AG09319 (cell line): ENCODE measurements around the gene GORAB.

Source experiments
- DNase-seq: peaks from one replicate; pipeline ENCODE4 v3.0.0-alpha.2; 2010; ENCODE audit warnings: low read depth; ENCODE audit errors: extremely low read depth
- CTCF ChIP-seq: IDR thresholded peaks from 2 replicates; pipeline ENCODE4 v1.5.1; 2011; ENCODE audit warnings: low read depth, mild to moderate bottlenecking, inconsistent platforms, low read length, moderate library complexity

Gene GORAB

GRCh38 chr1:170590921-170591705, 59.1 kb downstream of the GORAB start:
- no peak for DNase-seq
- no peak for TF ChIP-seq CTCF

GRCh38 chr1:170592591-170593111, 60.7 kb downstream of the GORAB start:
- no peak for TF ChIP-seq CTCF
- DNase-seq = peak; percentile 66

DNA sequence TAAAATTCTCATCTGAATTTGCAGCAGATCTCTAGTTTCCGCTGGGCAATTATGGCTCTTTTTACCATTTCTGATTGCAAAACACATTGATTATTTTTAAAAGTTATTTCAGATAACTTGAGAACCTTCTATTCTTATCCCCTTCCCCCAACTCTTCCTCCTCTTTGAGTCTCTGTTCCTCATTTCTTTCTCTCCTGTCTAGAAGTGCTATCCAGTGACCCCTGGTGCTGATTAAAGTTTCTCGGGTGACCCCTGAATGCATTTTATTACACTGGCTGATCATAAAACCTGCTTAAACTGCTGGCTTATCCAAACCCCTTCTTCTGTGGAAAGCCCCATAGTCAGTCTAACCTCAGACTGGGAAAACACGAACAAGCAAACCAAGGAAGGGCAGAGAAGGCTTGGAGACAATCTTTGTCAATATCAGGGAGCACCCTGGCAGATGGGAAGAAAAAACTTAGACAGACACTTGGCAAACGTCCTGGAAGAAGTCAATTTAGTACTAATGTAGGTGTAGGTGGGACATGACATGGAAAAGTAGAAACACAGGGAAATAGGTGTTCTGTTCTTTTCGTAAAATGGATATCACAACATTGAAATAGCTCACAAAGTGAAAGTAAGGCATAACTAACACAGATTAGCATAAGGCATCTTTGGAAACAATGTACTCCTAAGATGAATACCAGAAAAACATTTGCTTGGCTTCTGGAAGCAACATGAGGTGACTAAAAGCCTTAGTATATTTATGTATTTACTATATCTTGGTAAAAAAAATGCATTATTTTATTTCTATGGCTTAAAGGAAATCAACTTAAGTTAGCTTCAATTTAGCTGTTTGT, 61.4 kb downstream of the GORAB start:
- no peak for DNase-seq
- TF ChIP-seq CTCF = no peak

DNA sequence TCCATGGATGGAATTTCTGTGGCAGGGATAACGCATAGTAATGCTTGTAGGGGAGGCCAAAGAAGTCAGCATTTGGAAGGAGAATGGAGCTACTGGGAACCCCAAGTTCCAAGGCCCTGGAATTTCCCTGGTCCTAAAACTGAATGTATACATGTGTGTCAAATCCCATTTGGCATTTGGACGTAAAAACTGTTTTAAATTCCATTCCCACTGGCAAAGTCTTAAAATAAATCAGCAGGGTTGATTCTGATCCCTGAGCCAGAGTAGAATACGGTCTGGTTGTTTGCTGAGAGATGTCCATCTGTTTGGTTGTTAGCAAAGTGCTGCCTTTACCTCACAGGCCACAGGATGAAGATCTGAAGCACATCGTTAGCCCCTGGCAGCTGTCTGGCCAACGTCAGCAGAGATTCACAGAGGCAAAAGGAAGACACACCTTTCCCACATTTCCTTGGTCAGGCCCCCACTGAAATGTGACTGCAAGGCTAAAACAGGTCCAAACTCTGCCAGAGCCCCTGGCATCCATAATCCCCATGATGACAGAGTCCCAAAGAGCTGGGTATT, 62.2 kb downstream of the GORAB start:
- no peak for TF ChIP-seq CTCF

DNA sequence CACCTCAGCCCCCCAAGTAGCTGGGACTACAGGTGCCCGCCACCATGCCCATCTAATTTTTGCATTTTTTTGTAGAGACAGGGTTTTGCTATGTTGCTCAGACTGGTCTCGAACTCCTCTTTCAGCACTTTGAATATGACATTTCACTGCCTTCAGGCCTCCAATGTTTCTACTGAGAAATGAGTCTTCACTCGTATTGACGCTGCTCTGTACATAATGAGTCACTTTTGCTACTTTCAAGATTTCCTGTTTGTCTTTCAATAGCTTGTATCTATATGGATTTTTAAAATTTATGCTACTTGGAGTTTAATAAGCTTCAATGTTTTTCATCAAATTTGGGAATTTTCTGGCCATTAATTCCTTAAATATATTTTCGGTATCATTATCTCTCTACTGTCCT, 64.7 kb downstream of the GORAB start:
- no peak for DNase-seq
- TF ChIP-seq CTCF = no peak

More for the DNA sequence above, 62.2 kb downstream of the GORAB start:
- DNase-seq = no peak

- no peak for DNase-seq
- TF ChIP-seq CTCF = no peak
Measured at GRCh38 chr1:170598618-170599017, 66.7 kb downstream of the GORAB start.
